ENCODE measurements around the gene ZNF277.

The ZNF277 gene

GRCh38 chr7:112206238-112206990 is at the start of gene ZNF277, which contains the start of gene DOCK4:
Gene ZNF277, plus strand, starts transcription at chr7:112206695. Its CDS starts 22 bp downstream, at chr7:112206717.
Gene DOCK4, minus strand, starts transcription at chr7:112206399. Its CDS starts 261 bp downstream, at chr7:112206138.
- no peaks in the 10 kb centered on the region for H3K9me3 Mint-ChIP-seq
- DNase-seq (peak; percentile 98), ATAC-seq (replicated peaks) (peak; percentile 91 to 95)
- H3K36me3 Mint-ChIP-seq = peaks cover 0 to 2% of the 10 kb centered on the region in 2 donors
- H3K27ac Mint-ChIP-seq = peak within 1 kb of the TSS; percentile 93
- H3K4me3 Mint-ChIP-seq = peak within 1 kb of the TSS; percentile 95 to 97
- H3K4me1 Mint-ChIP-seq = peaks cover 25 to 32% of the 10 kb centered on the region in 2 donors
- H3K27me3 Mint-ChIP-seq = peaks cover 28 to 34% of the 10 kb centered on the region in 2 donors

- DNase-seq (no peak), ATAC-seq (replicated peaks) (no peak)
- H3K4me3 Mint-ChIP-seq = no peak overlapping the region
- H3K36me3 Mint-ChIP-seq = no peaks in the 10 kb centered on the region
- peaks cover 6% of the 10 kb centered on the region in 2 donors for H3K4me1 Mint-ChIP-seq
- H3K27me3 Mint-ChIP-seq = no peaks in the 10 kb centered on the region
- H3K27ac Mint-ChIP-seq = no peak overlapping the region
- no peaks in the 10 kb centered on the region for H3K9me3 Mint-ChIP-seq
Measured at GRCh38 chr7:112157072-112157471, 49.4 kb upstream of the ZNF277 start.

DNA sequence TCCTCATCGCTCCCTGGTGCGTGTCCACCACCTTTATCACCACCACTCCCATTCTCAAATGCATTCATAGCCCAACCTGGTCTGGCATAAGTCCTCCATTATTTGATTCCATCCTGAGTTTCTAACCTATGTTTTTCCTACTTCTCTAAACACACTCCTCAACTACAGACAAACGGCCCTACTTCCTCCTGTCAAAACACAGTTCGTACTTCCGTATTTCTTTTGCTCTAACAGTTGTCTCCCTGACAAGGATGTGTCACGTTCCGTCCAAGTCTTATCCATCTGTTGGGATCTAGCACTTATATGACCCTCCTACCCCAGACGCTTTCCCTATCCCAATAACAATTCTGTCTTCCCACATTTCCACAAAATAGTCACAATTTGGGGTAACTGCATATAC is 47.1 kb upstream of the ZNF277 start:
- no peaks in the 10 kb centered on the region for H3K27me3 Mint-ChIP-seq
- no peak for ATAC-seq (replicated peaks)

DNA sequence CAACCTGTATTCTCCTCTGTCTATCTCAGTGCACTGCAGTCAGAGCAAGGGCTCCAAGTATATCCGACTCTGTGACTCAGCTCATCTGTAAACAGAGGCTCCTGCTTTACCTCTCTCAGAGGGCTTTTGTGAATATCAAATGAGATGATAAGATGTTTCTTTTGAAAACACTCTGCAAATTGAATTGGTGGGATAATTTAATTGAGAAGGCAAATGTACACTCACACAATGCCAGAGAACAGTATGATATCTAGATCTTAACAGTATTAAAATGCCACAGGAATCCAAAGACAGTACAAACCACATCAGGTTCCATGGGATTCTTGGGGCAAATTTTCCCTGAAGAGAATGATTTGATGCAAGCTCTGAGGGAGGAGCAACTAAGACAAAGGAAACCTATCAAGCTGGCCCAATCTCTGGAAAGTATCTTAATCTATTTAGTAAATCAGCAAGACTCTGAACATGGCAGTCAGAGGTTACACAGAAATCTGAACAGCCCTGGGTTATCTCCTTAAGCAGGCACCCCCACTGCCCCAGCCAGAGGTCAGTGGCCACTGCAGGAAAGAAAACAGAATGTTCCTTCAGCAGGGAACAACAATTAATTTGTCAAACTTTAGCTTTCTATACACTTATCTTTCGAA is 46.2 kb upstream of the ZNF277 start:
- Mint-ChIP-seq H3K4me3 (no peak overlapping the region), H3K4me1 (peaks cover 6% of the 10 kb centered on the region in 2 donors), H3K27ac (no peak overlapping the region), H3K27me3 (no peaks in the 10 kb centered on the region), H3K9me3 (no peaks in the 10 kb centered on the region), H3K36me3 (no peaks in the 10 kb centered on the region)
- ATAC-seq (replicated peaks) = no peak
- no peak for DNase-seq

More for the DNA sequence above, 47.1 kb upstream of the ZNF277 start:
- H3K4me1 Mint-ChIP-seq = peaks cover 6% of the 10 kb centered on the region in 2 donors
- H3K9me3 Mint-ChIP-seq = no peaks in the 10 kb centered on the region
- no peaks in the 10 kb centered on the region for H3K36me3 Mint-ChIP-seq
- H3K27ac Mint-ChIP-seq = no peak overlapping the region
- DNase-seq = no peak
- H3K4me3 Mint-ChIP-seq = no peak overlapping the region

- Mint-ChIP-seq H3K4me1 (peaks cover 6% of the 10 kb centered on the region in 2 donors), H3K9me3 (no peaks in the 10 kb centered on the region), H3K4me3 (no peak overlapping the region), H3K36me3 (no peaks in the 10 kb centered on the region), H3K27me3 (no peaks in the 10 kb centered on the region), H3K27ac (no peak overlapping the region)
- DNase-seq = no peak
- no peak for ATAC-seq (replicated peaks)
Measured at GRCh38 chr7:112160771-112161150, 45.7 kb upstream of the ZNF277 start.

- ATAC-seq (replicated peaks) (no peak), DNase-seq (no peak)
- Mint-ChIP-seq H3K9me3 (no peaks in the 10 kb centered on the region), H3K4me3 (no peak overlapping the region), H3K4me1 (peaks cover 6% of the 10 kb centered on the region in 2 donors), H3K27ac (no peak overlapping the region), H3K27me3 (no peaks in the 10 kb centered on the region), H3K36me3 (no peaks in the 10 kb centered on the region)
Measured at GRCh38 chr7:112161253-112162141, 45.0 kb upstream of the ZNF277 start.

- DNase-seq = no peak
- Mint-ChIP-seq H3K4me3 (no peak overlapping the region), H3K4me1 (peaks cover 6% of the 10 kb centered on the region in 2 donors), H3K27me3 (no peaks in the 10 kb centered on the region), H3K9me3 (no peaks in the 10 kb centered on the region), H3K27ac (no peak overlapping the region), H3K36me3 (no peaks in the 10 kb centered on the region)
- ATAC-seq (replicated peaks) = no peak
Measured at GRCh38 chr7:112162142-112162766, 44.2 kb upstream of the ZNF277 start.

DNA sequence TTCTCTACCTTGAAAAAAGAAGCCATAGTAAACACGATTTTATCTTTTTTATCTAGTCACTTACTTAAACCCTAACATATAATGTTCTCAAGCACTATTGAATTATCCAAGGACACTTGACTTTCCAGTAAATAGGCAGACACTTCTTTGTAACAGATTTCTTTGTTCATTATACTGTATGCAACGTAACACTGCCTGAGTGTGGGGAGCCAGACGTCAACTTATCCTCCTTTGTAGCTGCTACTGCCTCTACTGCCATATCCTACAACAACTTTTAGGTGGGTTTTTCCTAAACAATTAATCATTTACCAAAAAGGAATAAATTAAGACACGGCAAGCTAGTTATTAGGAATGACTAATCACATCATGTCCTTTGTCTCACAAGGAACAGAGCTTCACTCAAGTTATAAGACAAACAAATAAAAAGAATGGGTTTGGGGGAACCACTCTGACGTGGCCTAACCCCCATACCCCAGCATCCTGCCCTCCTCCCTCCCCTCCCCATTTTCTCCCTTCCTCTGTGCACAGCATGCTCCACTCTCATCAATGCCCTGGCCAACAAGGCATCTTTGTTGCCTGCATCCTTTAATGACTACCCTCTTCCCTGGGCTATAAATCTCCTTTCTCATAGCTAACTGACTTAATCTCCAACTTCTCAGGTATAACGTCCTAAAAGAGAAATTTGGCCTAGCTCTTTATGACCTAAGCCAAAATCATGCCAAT is 43.5 kb upstream of the ZNF277 start:
- Mint-ChIP-seq H3K36me3 (no peaks in the 10 kb centered on the region), H3K4me3 (no peak overlapping the region)
- ATAC-seq (replicated peaks) = no peak

DNA sequence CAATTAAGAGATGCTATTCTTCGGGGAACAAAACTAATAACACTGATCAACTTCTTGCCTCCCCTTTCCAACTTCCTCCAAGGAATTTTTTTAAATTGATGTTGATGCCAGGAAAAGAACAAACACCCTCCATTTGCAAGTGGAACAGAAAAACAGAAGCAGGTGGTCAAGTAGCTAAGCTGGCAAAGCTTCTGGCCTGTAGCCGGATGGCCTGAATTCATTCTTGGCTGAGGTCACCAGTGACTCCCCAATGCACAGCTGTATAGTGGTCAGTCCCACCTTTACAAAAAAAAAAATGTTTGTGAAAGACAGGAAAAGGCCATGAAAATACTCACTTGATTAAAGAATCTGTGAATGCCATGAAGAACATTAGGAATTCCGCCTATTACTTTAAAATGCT is 39.3 kb upstream of the ZNF277 start:
- Mint-ChIP-seq H3K36me3 (no peaks in the 10 kb centered on the region), H3K27ac (no peak overlapping the region), H3K4me3 (no peak overlapping the region), H3K9me3 (no peaks in the 10 kb centered on the region), H3K27me3 (peaks cover 5 to 9% of the 10 kb centered on the region in 2 donors), H3K4me1 (no peaks in the 10 kb centered on the region)
- DNase-seq (no peak), ATAC-seq (replicated peaks) (no peak)

More for the DNA sequence above, 43.5 kb upstream of the ZNF277 start:
- H3K4me1 Mint-ChIP-seq = peaks cover 6% of the 10 kb centered on the region in 2 donors
- DNase-seq = no peak
- H3K9me3 Mint-ChIP-seq = no peaks in the 10 kb centered on the region
- H3K27me3 Mint-ChIP-seq = no peaks in the 10 kb centered on the region
- no peak overlapping the region for H3K27ac Mint-ChIP-seq

- Mint-ChIP-seq H3K27me3 (peaks cover 6 to 9% of the 10 kb centered on the region in 2 donors), H3K27ac (no peak overlapping the region), H3K4me3 (no peak overlapping the region), H3K4me1 (no peaks in the 10 kb centered on the region), H3K9me3 (no peaks in the 10 kb centered on the region), H3K36me3 (no peaks in the 10 kb centered on the region)
- no peak for ATAC-seq (replicated peaks)
- DNase-seq = no peak
Measured at GRCh38 chr7:112168915-112169314, 37.6 kb upstream of the ZNF277 start.

DNA sequence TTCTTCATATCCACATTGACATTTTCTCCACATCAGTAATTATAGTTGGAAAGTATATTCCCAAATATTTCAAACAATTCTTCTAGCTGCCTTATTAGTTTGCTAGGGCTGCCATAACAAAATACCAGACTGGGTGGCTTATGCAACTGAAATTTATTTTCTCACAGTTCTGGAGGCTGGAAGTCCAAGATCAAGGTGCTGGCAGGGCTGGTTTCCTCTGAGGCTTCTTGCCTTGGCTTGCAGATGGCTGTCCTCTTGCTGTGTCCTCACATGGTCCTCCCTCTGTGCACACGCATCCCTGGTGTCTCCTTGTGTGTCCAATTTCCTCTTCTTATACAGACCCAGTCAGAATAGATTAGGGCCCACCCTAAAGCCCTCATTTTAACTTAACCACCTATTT is 34.8 kb upstream of the ZNF277 start:
- no peaks in the 10 kb centered on the region for H3K4me1 Mint-ChIP-seq
- no peaks in the 10 kb centered on the region for H3K36me3 Mint-ChIP-seq
- ATAC-seq (replicated peaks) (no peak), DNase-seq (no peak)
- H3K4me3 Mint-ChIP-seq = no peak overlapping the region
- H3K27ac Mint-ChIP-seq = no peak overlapping the region
- H3K27me3 Mint-ChIP-seq = peaks cover 14 to 19% of the 10 kb centered on the region in 2 donors
- H3K9me3 Mint-ChIP-seq = no peaks in the 10 kb centered on the region

DNA sequence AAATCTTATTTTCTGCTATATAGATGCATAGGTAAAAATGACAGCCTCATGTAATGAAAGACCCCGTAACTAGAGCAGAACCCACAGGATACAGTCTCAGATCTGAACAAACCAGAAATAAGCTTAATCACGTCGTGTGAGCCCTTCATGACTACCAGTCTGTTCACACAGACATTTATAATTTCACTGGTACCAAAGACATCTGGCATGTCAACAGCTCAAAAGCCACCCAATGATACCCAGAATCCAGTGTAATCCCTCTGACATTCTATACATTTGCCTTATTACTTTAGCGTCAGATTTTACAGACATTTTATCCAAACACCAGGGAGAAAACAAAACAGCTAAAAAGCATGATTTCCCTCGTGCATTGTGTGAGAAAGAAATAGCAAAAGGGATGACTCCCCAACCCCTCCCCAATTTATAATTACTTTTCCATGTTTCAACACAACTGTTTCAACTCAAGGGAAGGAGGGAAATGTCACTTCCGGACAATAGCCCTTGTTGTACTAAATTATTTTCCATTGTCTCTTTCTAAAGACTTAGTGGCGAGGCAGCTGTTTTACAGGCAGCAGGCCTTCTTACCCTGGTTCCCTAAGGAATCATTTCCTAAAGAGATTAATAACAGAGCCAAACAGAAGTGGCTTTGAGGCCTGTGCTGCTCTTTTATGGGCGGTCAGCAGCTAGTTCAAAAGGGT is 33.5 kb upstream of the ZNF277 start:
- Mint-ChIP-seq H3K4me1 (no peaks in the 10 kb centered on the region), H3K27me3 (peaks cover 14 to 25% of the 10 kb centered on the region in 2 donors), H3K27ac (no peak overlapping the region), H3K4me3 (no peak overlapping the region), H3K9me3 (no peaks in the 10 kb centered on the region), H3K36me3 (no peaks in the 10 kb centered on the region)
- no peak for ATAC-seq (replicated peaks)
- DNase-seq = no peak

GRCh38 chr7:112173568-112173905 is 33.0 kb upstream of the ZNF277 start:
- H3K27me3 Mint-ChIP-seq = peaks cover 14 to 26% of the 10 kb centered on the region in 2 donors
- no peak overlapping the region for H3K27ac Mint-ChIP-seq
- DNase-seq (no peak), ATAC-seq (replicated peaks) (no peak)
- H3K4me1 Mint-ChIP-seq = no peaks in the 10 kb centered on the region
- no peaks in the 10 kb centered on the region for H3K9me3 Mint-ChIP-seq
- no peaks in the 10 kb centered on the region for H3K36me3 Mint-ChIP-seq
- H3K4me3 Mint-ChIP-seq = no peak overlapping the region
